Upper lobe of left lung (tissue), 6 donors: ENCODE results near the gene PLXND1. TPM values are rescaled to one million over a fixed set of nuclear protein-coding genes. Genes with fewer than 3 reads are reported as not detected.
"Not testable (repeated sequence)": the region's sequence is repeated elsewhere in the genome, so short reads cannot be mapped to it uniquely, and the experiment has no call there.

ENCODE experiments used
- ATAC-seq, 2 donors: fragments of 200-7000 bp; cut with Tn5 transposase; one replicate each; pipeline ENCODE4 v1.9.1; 2022; ENCODE audit warnings: mild to moderate bottlenecking in 2 of 2, moderate library complexity in 2 of 2; ENCODE audit not compliant: low FRiP score in 2 of 2
- DNase-seq, 2 donors: peaks; one replicate each; pipeline ENCODE4 v3.0.0-alpha.2; 2019 to 2020
- H3K27ac ChIP-seq, 4 donors: fragments of 200-600 bp; sonication (generic); one replicate each; pipeline ENCODE4 v1.5.1; 2016 to 2019
- H3K27me3 ChIP-seq, 4 donors: fragments of 200-600 bp; sonication (generic); one replicate each; pipeline ENCODE4 v1.5.1; 2017 to 2019
- H3K36me3 ChIP-seq, 4 donors: fragments of 200-600 bp; sonication (generic); one replicate each; pipeline ENCODE4 v1.5.1; 2016 to 2019
- H3K4me1 ChIP-seq, 4 donors: fragments of 200-600 bp; sonication (generic); one replicate each; pipeline ENCODE4 v1.5.1; 2018 to 2019
- H3K4me3 ChIP-seq, 4 donors: fragments of 200-600 bp; sonication (generic); one replicate each; pipeline ENCODE4 v1.5.1; 2017 to 2019; ENCODE audit warnings: mild to moderate bottlenecking in 2 of 4, moderate library complexity in 1 of 4
- H3K9me3 ChIP-seq, 4 donors: fragments of 200-600 bp; sonication (generic); one replicate each; pipeline ENCODE4 v1.5.1; 2018 to 2019
- EP300 ChIP-seq, 4 donors: sonication (generic); formaldehyde crosslinking; IDR thresholded peaks; one replicate each; pipeline ENCODE4 v1.5.1; 2017; ENCODE audit warnings: antibody characterized with exemption in 4 of 4, control low read depth in 2 of 4
- POLR2A ChIP-seq, 4 donors: fragments of 450-650 bp; IDR thresholded peaks; one replicate each; pipeline ENCODE4 v1.5.1; 2016 to 2017; ENCODE audit warnings: antibody characterized with exemption in 4 of 4, mild to moderate bottlenecking in 2 of 4
- POLR2AphosphoS5 ChIP-seq, 2 donors: sonication (generic); formaldehyde crosslinking; IDR thresholded peaks; one replicate each; pipeline ENCODE4 v1.5.1; 2017; ENCODE audit warnings: antibody characterized with exemption in 2 of 2
- WGBS, 2 donors: methylation state at CpG; one replicate each; pipeline ENCODE4 v1.1.5; 2017 to 2018; 5-methylcytosine and 5-hydroxymethylcytosine counted together
- total RNA-seq, 6 donors: library from RNA; depleted of rRNA in 4 of 6; stranded (reverse); fragments of >200 nt in 4 of 6; gene quantifications; one replicate each; pipeline versions ENCODE4 v1.1.0 to v1.2.1, GENCODE V29; 2016 to 2021
- TF ChIP-seq, protein P1 (sequence below), 6 experiments: fragments of 450-650 bp in 4 of 6; fragments of 200-600 bp in 2 of 6; sonication (generic) in 2 of 6; IDR thresholded peaks; one replicate each; pipeline ENCODE4 v1.5.1; 2016 to 2019; ENCODE audit warnings: antibody characterized with exemption in 6 of 6
- donor health status: DM: no; HTN: no; CAD: no; lungs with moderate emphysema.
- donor health status: DM: no; HTN: yes; CAD: no; lungs with severe emphysema.

Gene PLXND1
- total RNA-seq, 6 donors from 2014 or later: 95.3 to 607 (median 227) TPM

DNA sequence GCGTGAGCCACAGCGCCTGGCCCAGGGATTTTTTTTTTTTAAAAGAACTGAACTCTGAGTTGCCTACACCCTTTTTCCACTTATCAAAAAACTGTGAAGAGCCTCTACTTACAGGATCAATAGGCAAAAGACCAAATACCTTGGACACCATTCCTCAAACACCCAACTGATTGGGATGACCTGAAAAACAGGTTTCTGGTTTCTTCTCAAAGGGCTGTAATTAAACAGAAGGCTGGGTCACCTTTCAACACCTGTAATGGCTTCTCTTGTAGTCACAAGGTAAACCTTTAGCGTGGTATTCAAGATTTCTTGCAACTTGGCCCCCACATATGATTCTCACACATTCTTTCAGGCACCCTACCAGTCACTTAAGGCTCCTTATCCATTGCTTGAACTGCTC is 38.4 kb upstream of the PLXND1 start:
- Histone ChIP-seq H3K27me3 (no peaks in the 10 kb centered on the region), H3K36me3 (no peaks in the 10 kb centered on the region), H3K4me3 (no peak overlapping the region), H3K4me1 (peaks cover 0 to 3% (median 2%) of the 10 kb centered on the region in 4 donors), H3K27ac (peak overlapping the region in 2 of 4 donors; percentile 44 to 62), H3K9me3 (no peaks in the 10 kb centered on the region)
- no peak for DNase-seq
- 73 to 83% methylated on average over 3 of the region's 3 CpGs for WGBS, 2 donors
- no peak for ATAC-seq
- TF ChIP-seq POLR2AphosphoS5 (IDR thresholded peaks at IDR 0.05) (no peak), EP300 (IDR thresholded peaks at IDR 0.05) (no peak), POLR2A (IDR thresholded peaks at IDR 0.05) (no peak)
- TF ChIP-seq, protein P1, sequence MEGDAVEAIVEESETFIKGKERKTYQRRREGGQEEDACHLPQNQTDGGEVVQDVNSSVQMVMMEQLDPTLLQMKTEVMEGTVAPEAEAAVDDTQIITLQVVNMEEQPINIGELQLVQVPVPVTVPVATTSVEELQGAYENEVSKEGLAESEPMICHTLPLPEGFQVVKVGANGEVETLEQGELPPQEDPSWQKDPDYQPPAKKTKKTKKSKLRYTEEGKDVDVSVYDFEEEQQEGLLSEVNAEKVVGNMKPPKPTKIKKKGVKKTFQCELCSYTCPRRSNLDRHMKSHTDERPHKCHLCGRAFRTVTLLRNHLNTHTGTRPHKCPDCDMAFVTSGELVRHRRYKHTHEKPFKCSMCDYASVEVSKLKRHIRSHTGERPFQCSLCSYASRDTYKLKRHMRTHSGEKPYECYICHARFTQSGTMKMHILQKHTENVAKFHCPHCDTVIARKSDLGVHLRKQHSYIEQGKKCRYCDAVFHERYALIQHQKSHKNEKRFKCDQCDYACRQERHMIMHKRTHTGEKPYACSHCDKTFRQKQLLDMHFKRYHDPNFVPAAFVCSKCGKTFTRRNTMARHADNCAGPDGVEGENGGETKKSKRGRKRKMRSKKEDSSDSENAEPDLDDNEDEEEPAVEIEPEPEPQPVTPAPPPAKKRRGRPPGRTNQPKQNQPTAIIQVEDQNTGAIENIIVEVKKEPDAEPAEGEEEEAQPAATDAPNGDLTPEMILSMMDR (IDR thresholded peaks at IDR 0.05): no peak

DNA sequence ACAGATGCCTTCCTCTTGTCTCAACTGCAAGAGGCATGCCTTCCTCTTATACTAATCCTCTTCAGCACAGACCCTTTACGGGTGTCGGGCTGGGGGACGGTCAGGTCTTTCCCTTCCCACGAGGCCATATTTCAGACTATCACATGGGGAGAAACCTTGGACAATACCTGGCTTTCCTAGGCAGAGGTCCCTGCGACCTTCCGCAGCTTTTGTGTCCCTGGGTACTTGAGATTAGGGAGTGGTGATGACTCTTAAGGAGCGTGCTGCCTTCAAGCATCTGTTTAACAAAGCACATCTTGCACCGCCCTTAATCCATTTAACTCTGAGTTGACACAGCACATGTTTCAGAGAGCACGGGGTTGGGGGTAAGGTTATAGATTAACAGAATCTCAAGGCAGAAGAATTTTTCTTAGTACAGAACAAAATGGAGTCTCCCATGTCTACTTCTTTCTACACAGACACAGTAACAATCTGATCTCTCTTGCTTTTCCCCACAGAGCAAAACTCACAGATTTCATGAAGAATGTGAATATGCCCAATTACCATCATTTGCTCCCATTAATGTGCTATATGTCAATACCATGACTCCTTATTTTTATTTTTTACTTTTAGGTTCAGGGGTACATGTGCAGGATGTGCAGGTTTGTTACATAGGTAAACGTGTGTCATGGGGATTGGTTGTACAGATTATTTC is 35.2 kb upstream of the PLXND1 start:
- WGBS, 2 donors: 59 to 60% methylated on average over 9 of the region's 10 CpGs
- ATAC-seq, DNase-seq, H3K36me3 ChIP-seq, H3K4me1 ChIP-seq, H3K9me3 ChIP-seq, H3K27me3 ChIP-seq, H3K4me3 ChIP-seq: not testable (repeated sequence)
- H3K27ac ChIP-seq: peak overlapping the region in 3 of 4 donors; percentile 27 to 43 (median 35)

DNA sequence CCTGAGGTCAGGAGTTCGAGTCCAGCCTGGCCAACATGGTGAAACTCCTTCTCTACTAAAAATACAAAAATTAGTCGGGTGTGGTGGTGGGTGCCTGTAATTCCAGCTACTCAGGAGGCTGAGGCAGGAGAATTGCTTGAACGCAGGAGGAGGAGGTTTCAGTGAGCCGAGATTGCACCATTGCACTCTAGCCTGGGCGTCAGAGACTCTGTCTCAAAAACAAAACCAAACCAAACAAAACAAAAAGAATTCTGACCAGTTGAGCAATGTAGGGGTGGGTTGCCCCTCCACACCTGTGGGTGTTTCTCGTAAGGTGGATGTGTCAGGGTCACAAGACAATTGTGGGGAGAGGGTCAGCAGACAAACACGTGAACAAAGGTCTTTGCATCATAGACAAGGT is 34.5 kb upstream of the PLXND1 start:
- not testable (repeated sequence) for DNase-seq, H3K36me3 ChIP-seq, H3K9me3 ChIP-seq, ATAC-seq, H3K27me3 ChIP-seq, H3K4me3 ChIP-seq, H3K4me1 ChIP-seq
- 69 to 73% methylated on average over 7 of the region's 7 CpGs for WGBS, 2 donors
- peak overlapping the region in 3 of 4 donors; percentile 35 to 43 (median 40) for H3K27ac ChIP-seq
- peak in 1 of 2 donors; percentile 10 for TF ChIP-seq POLR2AphosphoS5 (IDR thresholded peaks at IDR 0.05)
- TF ChIP-seq EP300 (IDR thresholded peaks at IDR 0.05): peak in 1 of 4 donors; percentile 78

DNA sequence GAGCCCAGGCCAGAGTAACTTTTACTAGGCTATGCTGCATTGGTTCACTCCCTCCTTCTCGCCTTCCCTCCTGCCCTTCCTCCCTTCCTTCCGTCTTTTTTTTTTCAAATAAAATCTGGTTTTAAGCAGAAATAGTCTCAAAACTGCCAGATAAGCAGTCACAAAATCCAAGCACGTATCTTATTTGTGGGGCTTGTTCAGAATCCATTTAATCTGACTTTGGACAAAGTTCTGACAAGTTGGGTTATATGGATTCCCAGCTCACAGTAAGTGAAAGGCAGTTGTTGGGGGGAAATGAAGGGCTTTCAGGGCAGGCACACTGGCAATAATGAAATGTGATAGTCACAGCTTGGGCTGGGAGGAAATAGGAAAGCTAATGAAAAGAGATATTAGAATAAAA is 32.0 kb upstream of the PLXND1 start:
- H3K36me3 ChIP-seq: no peaks in the 10 kb centered on the region
- 85 to 88% methylated on average over 3 of the region's 3 CpGs for WGBS, 2 donors
- no peak overlapping the region for H3K27ac ChIP-seq
- H3K4me3 ChIP-seq: no peak overlapping the region
- no peak for DNase-seq
- H3K27me3 ChIP-seq: no peaks in the 10 kb centered on the region
- no peak for ATAC-seq
- no peaks in the 10 kb centered on the region for H3K9me3 ChIP-seq
- H3K4me1 ChIP-seq: no peaks in the 10 kb centered on the region
- TF ChIP-seq, protein P1 (IDR thresholded peaks at IDR 0.05): no peak
- no peak for TF ChIP-seq POLR2A (IDR thresholded peaks at IDR 0.05)
- TF ChIP-seq POLR2AphosphoS5 (IDR thresholded peaks at IDR 0.05): no peak
- TF ChIP-seq EP300 (IDR thresholded peaks at IDR 0.05): no peak

DNA sequence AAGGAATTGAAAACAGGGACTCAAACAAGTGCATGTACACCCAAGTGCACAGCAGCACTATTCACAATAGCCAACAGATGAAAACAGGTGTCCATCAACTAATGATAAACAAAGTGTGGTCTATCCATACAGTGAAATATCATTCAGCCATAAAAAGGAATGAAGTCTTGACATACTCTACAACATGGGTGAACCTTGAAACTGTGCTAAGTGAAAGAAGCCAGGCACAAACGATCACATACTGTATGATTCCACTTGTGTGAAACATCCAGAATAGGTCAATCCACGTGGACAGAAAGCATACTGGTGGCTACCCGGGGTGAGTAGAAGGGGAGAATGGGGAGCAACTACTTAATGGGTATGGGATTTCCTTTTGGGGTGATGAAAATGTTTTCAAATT is 29.6 kb upstream of the PLXND1 start:
- Histone ChIP-seq H3K27me3 (no peaks in the 10 kb centered on the region), H3K36me3 (no peaks in the 10 kb centered on the region), H3K4me3 (no peak overlapping the region), H3K4me1 (no peaks in the 10 kb centered on the region), H3K9me3 (no peaks in the 10 kb centered on the region), H3K27ac (no peak overlapping the region)
- TF ChIP-seq, protein P1 (IDR thresholded peaks at IDR 0.05): no peak
- TF ChIP-seq POLR2AphosphoS5 (IDR thresholded peaks at IDR 0.05) (no peak), EP300 (IDR thresholded peaks at IDR 0.05) (no peak)
- no peak for ATAC-seq
- DNase-seq: no peak
- 79 to 96% methylated on average over 3 of the region's 3 CpGs for WGBS, 2 donors

DNA sequence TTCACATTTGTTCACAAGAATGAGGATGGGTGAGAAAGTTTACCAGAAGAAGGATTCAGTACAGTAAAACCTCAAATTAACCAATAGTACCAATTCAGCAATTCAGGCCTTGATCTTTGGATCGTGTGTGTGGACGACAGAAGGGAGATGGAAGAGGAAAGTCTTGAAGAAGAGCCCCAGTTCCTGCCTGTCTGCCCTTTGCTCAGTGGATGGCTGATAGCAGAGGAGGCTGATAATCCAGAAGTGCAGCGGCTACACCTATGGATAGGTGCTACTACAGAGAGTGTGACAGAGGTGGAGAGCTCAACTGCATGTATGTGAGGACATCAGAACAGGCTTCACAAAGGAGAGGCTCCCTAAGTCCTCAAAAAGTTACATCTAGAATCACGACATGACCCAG is 29.2 kb upstream of the PLXND1 start:
- ATAC-seq: no peak
- no peaks in the 10 kb centered on the region for H3K36me3 ChIP-seq
- H3K4me1 ChIP-seq: no peaks in the 10 kb centered on the region
- H3K27me3 ChIP-seq: no peaks in the 10 kb centered on the region
- no peak overlapping the region for H3K27ac ChIP-seq
- 96% methylated on average over 4 of the region's 4 CpGs for WGBS, 2 donors
- DNase-seq: no peak
- TF ChIP-seq EP300 (IDR thresholded peaks at IDR 0.05) (no peak), POLR2A (IDR thresholded peaks at IDR 0.05) (no peak), POLR2AphosphoS5 (IDR thresholded peaks at IDR 0.05) (no peak)
- TF ChIP-seq, protein P1 (IDR thresholded peaks at IDR 0.05): no peak
- no peak overlapping the region for H3K4me3 ChIP-seq
- no peaks in the 10 kb centered on the region for H3K9me3 ChIP-seq
